Aorta (tissue), 5 donors: ENCODE data around the gene UBA7. TPM values are rescaled to one million over a fixed set of nuclear protein-coding genes. Genes with fewer than 3 reads are reported as not detected.

Experiments
- ATAC-seq: fragments of 200-7000 bp; cut with Tn5 transposase; one replicate; pipeline ENCODE4 v1.9.1; 2022; ENCODE audit warnings: moderate library complexity; ENCODE audit not compliant: low FRiP score
- DNase-seq, 2 donors: peaks; one replicate each; pipeline ENCODE4 v3.0.0-alpha.2; 2020
- H3K27ac ChIP-seq, 2 donors: one replicate each; pipeline ENCODE4 v1.5.1; 2013; ENCODE audit warnings: low read length in 2 of 2, mild to moderate bottlenecking in 2 of 2, moderate library complexity in 2 of 2, control low read depth in 1 of 2, inconsistent platforms in 1 of 2, low read depth in 1 of 2
- H3K27me3 ChIP-seq, 2 donors: one replicate each; pipeline ENCODE4 v1.6.1; 2013; ENCODE audit warnings: control low read depth in 1 of 2, low read length in 1 of 2, mild to moderate bottlenecking in 1 of 2, moderate library complexity in 1 of 2; ENCODE audit not compliant: insufficient read depth in 2 of 2, control insufficient read depth in 1 of 2
- H3K36me3 ChIP-seq, 2 donors: one replicate each; pipeline ENCODE4 v1.6.1; 2013; ENCODE audit warnings: control low read depth in 1 of 2, low read length in 1 of 2, mild to moderate bottlenecking in 1 of 2; ENCODE audit not compliant: insufficient read depth in 2 of 2, control insufficient read depth in 1 of 2
- H3K4me1 ChIP-seq, 2 donors: one replicate each; pipeline ENCODE4 v1.6.1; 2013; ENCODE audit warnings: low read length in 2 of 2, control low read depth in 1 of 2, mild to moderate bottlenecking in 1 of 2, moderate library complexity in 1 of 2; ENCODE audit not compliant: insufficient read depth in 2 of 2, control insufficient read depth in 1 of 2
- H3K4me3 ChIP-seq, 2 donors: one replicate each; pipeline ENCODE4 v1.5.1; 2013; ENCODE audit warnings: low read length in 2 of 2, control low read depth in 1 of 2, mild to moderate bottlenecking in 1 of 2
- H3K9me3 ChIP-seq: one replicate; pipeline ENCODE4 v1.6.1; 2013; ENCODE audit warnings: mild to moderate bottlenecking, low read length; ENCODE audit not compliant: control insufficient read depth
- WGBS, 2 donors: extraction: QIAGEN DNeasy Blood & Tissue Kit; methylation state at CpG; one replicate each; pipeline ENCODE4 v1.1.7; 2013; 5-methylcytosine and 5-hydroxymethylcytosine counted together
- intact Hi-C, 2 donors: fragments of 100-400 bp; cut with DNase I; formaldehyde crosslinking; loops; one replicate each; pipeline versions ENCODE4 v1.14.2 to v1.15.0; 2022
- microRNA-seq, 2 donors: library from miRNA; unstranded; fragments of <30 nt; microRNA quantifications; one replicate each; pipeline ENCODE4 v1.2.0, GENCODE V29; 2020
- polyA plus RNA-seq, 2 donors: library from polyadenylated mRNA; stranded (reverse); fragments of 200-250 nt; gene quantifications; one replicate each; pipeline ENCODE4 v1.2.3, GENCODE V29; 2013
- total RNA-seq, 2 donors: library from RNA; stranded (reverse); fragmentation: NEBNext Ultra II Directional; extraction: Animal tissue kit (Norgen Biotek cat#: 25700); gene quantifications; one replicate each; pipeline ENCODE4 v1.2.1, GENCODE V29; 2021
- donor health status: healthy with polysubstance abuse.
- donor health status: Bipolar disorder and iron deficiency.
- donor health status: DM: no; HTN: no; CAD: no.
- donor health status: DM: no; HTN: no; CAD: no.
- donor health status: DM: yes; HTN: yes; CAD: no.

Gene UBA7
- total and polyA plus RNA-seq, 4 donors, result 34.7 to 199 (median 73.8) TPM

GRCh38 chr3:49756036-49756435 lies 57.7 kb downstream of the UBA7 start:
- Histone ChIP-seq H3K4me3 (no peak overlapping the region), H3K27me3 (no peaks in the 10 kb centered on the region), H3K27ac (no peak overlapping the region), H3K4me1 (no peaks in the 10 kb centered on the region), H3K9me3 (no peaks in the 10 kb centered on the region), H3K36me3 (no peaks in the 10 kb centered on the region)
- no peak for DNase-seq
- ATAC-seq, result no peak
- intact Hi-C loops, result no loop called here
- 70 to 79% methylated on average over 1 of the region's 1 CpG for WGBS, 2 donors

Small RNA genes within 50 kb of the gene (microRNA-seq; reads per million reads assigned to microRNA genes)
- gene MIR5193, result 0 to 0.99 reads per million in 2 donors

Other genes starting within 250 kb of the UBA7 start
- 10 to 100 TPM; 51.7 to 53.6 TPM for gene APEH, start 139.6 kb downstream of the UBA7 start, total RNA-seq
- gene APEH, start 139.6 kb downstream of the UBA7 start, polyA plus RNA-seq, result 10 to 100 TPM; 30.3 to 47.2 TPM
- 10 to 100 TPM in 1 of 2 donors, 1 to 10 TPM in 1; 5.3 to 16.9 TPM for gene MST1, start 124.5 kb downstream of the UBA7 start, total RNA-seq
- 10 to 100 TPM in 1 of 2 donors, 1 to 10 TPM in 1; 4.5 to 64.7 TPM for gene MST1, start 124.5 kb downstream of the UBA7 start, polyA plus RNA-seq
- gene RNF123, start 124.4 kb downstream of the UBA7 start, total RNA-seq, result 10 to 100 TPM; 34.7 to 38.1 TPM
- gene RNF123, start 124.4 kb downstream of the UBA7 start, polyA plus RNA-seq, result 10 to 100 TPM; 12.5 to 29.8 TPM
- gene AMIGO3, start 94.3 kb downstream of the UBA7 start, total RNA-seq, result not detected
- 1 to 10 TPM in 1 of 2 donors, not detected in 1; 1.1 TPM for gene AMIGO3, start 94.3 kb downstream of the UBA7 start, polyA plus RNA-seq
- gene GMPPB, start 90.0 kb downstream of the UBA7 start, total RNA-seq, result 10 to 100 TPM; 29.2 to 39.6 TPM
- 10 to 100 TPM; 13.4 to 24.6 TPM for gene GMPPB, start 90.0 kb downstream of the UBA7 start, polyA plus RNA-seq
- 10 to 100 TPM; 36.5 to 40.2 TPM for gene IP6K1, start 27.4 kb downstream of the UBA7 start, total RNA-seq
- 10 to 100 TPM in 1 of 2 donors, 1 to 10 TPM in 1; 9.4 to 19.5 TPM for gene IP6K1, start 27.4 kb downstream of the UBA7 start, polyA plus RNA-seq
- gene CDHR4, start 14.1 kb downstream of the UBA7 start, total RNA-seq, result 1 to 10 TPM in 1 of 2 donors, under 1 TPM in 1; 0.26 to 1.1 TPM
- gene CDHR4, start 14.1 kb downstream of the UBA7 start, polyA plus RNA-seq, result 1 to 10 TPM in 1 of 2 donors, not detected in 1; 5.0 TPM
- 1 to 10 TPM; 5.5 to 8.8 TPM for gene INKA1, start 10.7 kb downstream of the UBA7 start, total RNA-seq
- gene INKA1, start 10.7 kb downstream of the UBA7 start, polyA plus RNA-seq, result 10 to 100 TPM; 12.1 to 12.2 TPM
- gene TRAIP, start 42.6 kb upstream of the UBA7 start, total RNA-seq, result 1 to 10 TPM in 1 of 2 donors, under 1 TPM in 1; 0.94 to 2.6 TPM
- gene TRAIP, start 42.6 kb upstream of the UBA7 start, polyA plus RNA-seq, result 1 to 10 TPM in 1 of 2 donors, under 1 TPM in 1; 0.63 to 3.1 TPM
- not detected for gene CAMKV, start 56.0 kb upstream of the UBA7 start, total RNA-seq
- gene CAMKV, start 56.0 kb upstream of the UBA7 start, polyA plus RNA-seq, result not detected
- gene MST1R, start 89.9 kb upstream of the UBA7 start, total RNA-seq, result 10 to 100 TPM in 1 of 2 donors, 1 to 10 TPM in 1; 2.7 to 13.1 TPM
- 1 to 10 TPM; 7.4 to 7.6 TPM for gene MST1R, start 89.9 kb upstream of the UBA7 start, polyA plus RNA-seq
- 1 to 10 TPM; 7.5 to 9.6 TPM for gene MON1A, start 115.9 kb upstream of the UBA7 start, total RNA-seq
- 10 to 100 TPM in 1 of 2 donors, 1 to 10 TPM in 1; 8.9 to 11.4 TPM for gene MON1A, start 115.9 kb upstream of the UBA7 start, polyA plus RNA-seq
- 100 to 1,000 TPM; 103 to 154 TPM for gene RBM6, start 126.2 kb upstream of the UBA7 start, total RNA-seq
- 100 to 1,000 TPM in 1 of 2 donors, 10 to 100 TPM in 1; 47.0 to 271 TPM for gene RBM6, start 126.2 kb upstream of the UBA7 start, polyA plus RNA-seq